ENCODE data around the gene MRPL4. TPM values are rescaled to one million over a fixed set of nuclear protein-coding genes. Genes with fewer than 3 reads are reported as not detected.

Gene MRPL4
- total and polyA plus RNA-seq, 2 of the 13 experiments (the other 11 are each of a cell fraction or from before 2014, with no cell fraction given), result 40.6 to 42.5 TPM

GRCh38 chr19:10269333-10270179 lies 17.5 kb downstream of the MRPL4 start (continued):
- TF ChIP-seq USF2 (IDR thresholded peaks at IDR 0.05; ENCODE audit: low read depth, low read length) (no peak), USF2 (CRISPR knock-in tag; IDR thresholded peaks at IDR 0.05; ENCODE audit: borderline replicate concordance) (no peak), CEBPB (IDR thresholded peaks at IDR 0.05; ENCODE audit: borderline replicate concordance, low read depth, low read length) (no peak), ARNT2 (CRISPR knock-in tag; IDR thresholded peaks at IDR 0.05; ENCODE audit: low read depth) (no peak), MIER3 (CRISPR knock-in tag; IDR thresholded peaks at IDR 0.05; ENCODE audit: borderline replicate concordance) (no peak; the same call in 1 of the 2 replicates), ZFP90 (CRISPR knock-in tag; IDR thresholded peaks at IDR 0.05; ENCODE audit: borderline replicate concordance) (no peak), NPAS2 (CRISPR knock-in tag; IDR thresholded peaks at IDR 0.05; ENCODE audit: borderline replicate concordance) (no peak), ARID3A (IDR thresholded peaks at IDR 0.05; ENCODE audit: low read depth, low read length) (no peak), ZNF441 (CRISPR knock-in tag; IDR thresholded peaks at IDR 0.05; ENCODE audit: borderline replicate concordance) (no peak), CENPX (CRISPR knock-in tag; IDR thresholded peaks at IDR 0.05) (no peak), ESRRA (CRISPR knock-in tag; IDR thresholded peaks at IDR 0.05; ENCODE audit: low read depth) (no peak), PRPF4 (IDR thresholded peaks at IDR 0.05; ENCODE audit: low read depth, low read length, poor library complexity, severe bottlenecking) (peak; percentile 82), BCLAF1 (IDR thresholded peaks at IDR 0.05) (no peak), ZSCAN31 (CRISPR knock-in tag; IDR thresholded peaks at IDR 0.05; ENCODE audit: low read depth) (no peak), SUZ12 (IDR thresholded peaks at IDR 0.05; ENCODE audit: low read depth, low read length) (no peak), DZIP1 (CRISPR knock-in tag; IDR thresholded peaks at IDR 0.05) (no peak), PAWR (CRISPR knock-in tag; IDR thresholded peaks at IDR 0.05; ENCODE audit: borderline replicate concordance) (no peak), RARA (CRISPR knock-in tag; IDR thresholded peaks at IDR 0.05) (0 out of 2 replicates have a peak, but pooled peaks have one; percentile 19), CCAR2 (optimal IDR thresholded peaks at IDR 0.05; ENCODE audit: low read depth, low read length) (no peak), TEAD2 (CRISPR knock-in tag; IDR thresholded peaks at IDR 0.05) (no peak)

Measured in HepG2 (cell line).